Medulla oblongata (tissue), 1 donor: Measurements from ENCODE around the gene EHMT2.
"Not testable (repeated sequence)": the region's sequence is repeated elsewhere in the genome, so short reads cannot be mapped to it uniquely, and the experiment has no call there.

Experiments used
- DNase-seq: peaks from one replicate; pipeline ENCODE4 v3.0.0-alpha.2; 2015; ENCODE audit errors: extremely low spot score

Gene EHMT2

GRCh38 chr6:31915351-31915750 is 17.9 kb upstream of the EHMT2 start:
- no peak for DNase-seq

- DNase-seq: no peak
These were observed 14.5 kb upstream of the EHMT2 start for GRCh38 chr6:31911826-31912585.

- not testable (repeated sequence) for DNase-seq
These were observed 11.8 kb upstream of the EHMT2 start for GRCh38 chr6:31909298-31909697.

- DNase-seq: no peak
These were observed 11.3 kb upstream of the EHMT2 start for GRCh38 chr6:31908791-31909190.

GRCh38 chr6:31908255-31908654 is 10.8 kb upstream of the EHMT2 start:
- DNase-seq: not testable (repeated sequence)

GRCh38 chr6:31907158-31907813 is 9.8 kb upstream of the EHMT2 start:
- no peak for DNase-seq

GRCh38 chr6:31906727-31907126 is 9.2 kb upstream of the EHMT2 start:
- DNase-seq: not testable (repeated sequence)

- no peak for DNase-seq
These were observed 8.6 kb upstream of the EHMT2 start for GRCh38 chr6:31906122-31906521.

GRCh38 chr6:31905041-31905440 is 7.5 kb upstream of the EHMT2 start:
- DNase-seq: no peak

GRCh38 chr6:31903957-31904356 is 6.5 kb upstream of the EHMT2 start:
- no peak for DNase-seq

GRCh38 chr6:31901953-31902643 is 4.6 kb upstream of the EHMT2 start, which contains the start of gene ZBTB12:
Gene ZBTB12 (minus strand): TSS chr6:31902086. CDS start chr6:31901305, 781 bp downstream.
- peak; percentile 97 for DNase-seq

GRCh38 chr6:31901415-31901952 is 4.0 kb upstream of the EHMT2 start:
- DNase-seq: peak; percentile 38

GRCh38 chr6:31900917-31901414 is 3.5 kb upstream of the EHMT2 start:
- DNase-seq: peak; percentile 9

- no peak for DNase-seq
These were observed 2.6 kb upstream of the EHMT2 start for GRCh38 chr6:31899882-31900722.

- DNase-seq: no peak
These were observed 1.7 kb upstream of the EHMT2 start for GRCh38 chr6:31899215-31899614.

- DNase-seq: peak; percentile 70
These were observed 999 bp upstream of the EHMT2 start for GRCh38 chr6:31898383-31899011.

GRCh38 chr6:31896856-31897611 is 464 bp downstream of the EHMT2 start:
- no peak for DNase-seq

- no peak for DNase-seq
These were observed 1.0 kb downstream of the EHMT2 start for GRCh38 chr6:31896493-31896855.

- no peak for DNase-seq
These were observed 4.7 kb downstream of the EHMT2 start for GRCh38 chr6:31892821-31893220.

GRCh38 chr6:31889331-31889972 is 8.0 kb downstream of the EHMT2 start:
- DNase-seq: no peak
